Endodermal cell (in vitro differentiated cells): ENCODE results near the gene TXNDC8. TPM values are rescaled to one million over a fixed set of nuclear protein-coding genes. Genes with fewer than 3 reads are reported as not detected.
"Not testable (repeated sequence)": the region's sequence is repeated elsewhere in the genome, so short reads cannot be mapped to it uniquely, and the experiment has no call there.

Experiments used
- DNase-seq: peaks from one replicate; pipeline ENCODE4 v3.0.0-alpha.2; 2017
- H3K27ac ChIP-seq: 2 replicates; pipeline ENCODE4 v1.5.1; 2013; ENCODE audit warnings: mild to moderate bottlenecking, low read depth, low read length, moderate library complexity
- H3K27me3 ChIP-seq: 2 replicates; pipeline ENCODE4 v1.6.1; 2013; ENCODE audit warnings: mild to moderate bottlenecking, low read length, moderate library complexity; ENCODE audit not compliant: insufficient read depth, control insufficient read depth, poor library complexity, severe bottlenecking
- H3K36me3 ChIP-seq: 2 replicates; pipeline ENCODE4 v1.7.0; 2013; ENCODE audit warnings: mild to moderate bottlenecking, low read length, moderate library complexity; ENCODE audit not compliant: control insufficient read depth, insufficient read depth
- H3K4me1 ChIP-seq: one replicate; pipeline ENCODE4 v1.7.0; 2013; ENCODE audit warnings: low read length; ENCODE audit not compliant: control insufficient read depth, insufficient read depth
- H3K4me3 ChIP-seq: 2 replicates; pipeline ENCODE4 v1.5.1; 2013; ENCODE audit warnings: mild to moderate bottlenecking, low read length, moderate library complexity
- H3K9ac ChIP-seq: 2 replicates; pipeline ENCODE4 v1.6.1; 2013; ENCODE audit warnings: mild to moderate bottlenecking, low read length, moderate library complexity; ENCODE audit not compliant: poor library complexity, severe bottlenecking; ENCODE audit errors: extremely low read depth
- H3K9me3 ChIP-seq: 2 replicates; pipeline ENCODE4 v1.6.1; 2013; ENCODE audit warnings: mild to moderate bottlenecking, low read length, moderate library complexity; ENCODE audit not compliant: control insufficient read depth
- H3K27ac Mint-ChIP-seq: 2 replicates; pipeline ENCODE4 v1.8.0; 2020; ENCODE audit warnings: mixed read lengths
- H3K27me3 Mint-ChIP-seq: 2 replicates; pipeline ENCODE4 v1.8.0; 2021; ENCODE audit warnings: mild to moderate bottlenecking, mixed read lengths; ENCODE audit not compliant: insufficient read depth
- H3K36me3 Mint-ChIP-seq: 2 replicates; pipeline ENCODE4 v1.8.0; 2020; ENCODE audit warnings: low read depth, mixed read lengths
- H3K4me1 Mint-ChIP-seq: 2 replicates; pipeline ENCODE4 v1.8.0; 2020; ENCODE audit warnings: mixed read lengths
- H3K4me3 Mint-ChIP-seq: 2 replicates; pipeline ENCODE4 v1.8.0; 2020; ENCODE audit warnings: mild to moderate bottlenecking, moderate library complexity, mixed read lengths
- H3K9me3 Mint-ChIP-seq: 2 replicates; pipeline ENCODE4 v1.8.0; 2020; ENCODE audit warnings: mild to moderate bottlenecking, mixed read lengths
- CTCF ChIP-seq: fragments of 200-600 bp; sonication (generic); conservative IDR thresholded peaks from 2 replicates; pipeline ENCODE4 v1.5.0; 2021; ENCODE audit warnings: antibody characterized with exemption, mild to moderate bottlenecking
- WGBS, 2 experiments: methylation state at CpG; one replicate each; pipeline versions ENCODE4 v1.1.5 to v1.1.7; 2013; ENCODE audit warnings: missing lambda C conversion rate in 2 of 2, mixed read lengths in 1 of 2; ENCODE audit not compliant: insufficient coverage in 1 of 2, insufficient read length in 1 of 2; 5-methylcytosine and 5-hydroxymethylcytosine counted together
- total RNA-seq, 2 donors: library from RNA; stranded (reverse); fragmentation: NEBNext Ultra II Directional in 1 of 2; extraction: Animal tissue kit (Norgen Biotek cat#: 25700) in 1 of 2; gene quantifications; 2 replicates in 1 of 2; 3 replicates in 1 of 2; pipeline ENCODE4 v1.2.1, GENCODE V29; 2021

The TXNDC8 gene
- total RNA-seq, 2 donors from 2014 or later = not detected

GRCh38 chr9:110371411-110372007 lies 33.8 kb upstream of the TXNDC8 start:
- no peaks in the 10 kb centered on the region for H3K4me1 Mint-ChIP-seq
- WGBS, 2 experiments = 90 to 91% methylated on average over 6 of the region's 6 CpGs

DNA sequence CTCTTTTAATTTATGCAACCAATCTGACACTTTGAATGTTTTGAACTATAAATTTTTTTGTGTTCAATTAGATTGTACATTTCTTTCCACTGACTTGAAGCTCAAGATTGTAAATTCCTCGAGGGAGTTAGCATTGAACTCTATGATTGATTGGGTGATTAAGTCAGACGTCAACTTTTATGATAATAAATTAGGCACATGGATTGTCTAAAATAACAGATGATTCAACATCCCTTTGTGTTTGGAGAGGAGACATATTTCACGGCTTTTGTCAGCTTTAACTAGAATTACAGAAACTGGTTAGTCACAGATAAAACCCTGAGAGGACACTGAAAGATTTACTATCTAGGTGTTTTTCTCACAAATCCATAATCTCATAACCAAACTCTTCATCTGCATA lies 32.7 kb upstream of the TXNDC8 start:
- H3K36me3 Mint-ChIP-seq = no peaks in the 10 kb centered on the region
- H3K27ac Mint-ChIP-seq = no peak overlapping the region
- no peaks in the 10 kb centered on the region for H3K36me3 ChIP-seq
- no peak for DNase-seq
- H3K27me3 Mint-ChIP-seq = no peaks in the 10 kb centered on the region
- H3K4me1 Mint-ChIP-seq = no peaks in the 10 kb centered on the region
- H3K4me3 Mint-ChIP-seq = no peak overlapping the region
- H3K9me3 ChIP-seq = no peaks in the 10 kb centered on the region
- H3K4me1 ChIP-seq = peaks cover 5% of the 10 kb centered on the region
- no peak overlapping the region for H3K4me3 ChIP-seq
- peak overlapping the region; percentile 26 for H3K27ac ChIP-seq
- no peaks in the 10 kb centered on the region for H3K9me3 Mint-ChIP-seq
- no peak overlapping the region for H3K9ac ChIP-seq
- H3K27me3 ChIP-seq = no peaks in the 10 kb centered on the region
- WGBS, 2 experiments = 67 to 85% methylated on average over 2 to 3 of the region's 3 CpGs
- no peak for TF ChIP-seq CTCF

More at GRCh38 chr9:110371411-110372007, 33.8 kb upstream of the TXNDC8 start:
- TF ChIP-seq CTCF = no peak
- no peaks in the 10 kb centered on the region for H3K9me3 ChIP-seq
- peaks cover 5% of the 10 kb centered on the region for H3K4me1 ChIP-seq
- H3K36me3 Mint-ChIP-seq = no peaks in the 10 kb centered on the region
- H3K27ac ChIP-seq = no peak overlapping the region
- H3K4me3 ChIP-seq = no peak overlapping the region
- no peak overlapping the region for H3K9ac ChIP-seq
- H3K27me3 Mint-ChIP-seq = no peaks in the 10 kb centered on the region
- H3K27me3 ChIP-seq = no peaks in the 10 kb centered on the region
- no peaks in the 10 kb centered on the region for H3K36me3 ChIP-seq
- no peak for DNase-seq
- H3K9me3 Mint-ChIP-seq = no peaks in the 10 kb centered on the region
- no peak overlapping the region for H3K4me3 Mint-ChIP-seq
- H3K27ac Mint-ChIP-seq = no peak overlapping the region

GRCh38 chr9:110364451-110364850 lies 26.8 kb upstream of the TXNDC8 start:
- H3K27ac Mint-ChIP-seq = no peak overlapping the region
- H3K27ac ChIP-seq = no peak overlapping the region
- H3K9ac ChIP-seq = no peak overlapping the region
- TF ChIP-seq CTCF = no peak
- 96% methylated on average over 1 of the region's 2 CpGs; no CpG with 5 or more reads in 1 of the 2 experiments for WGBS, 2 experiments
- H3K36me3 Mint-ChIP-seq = no peaks in the 10 kb centered on the region
- H3K27me3 ChIP-seq = no peaks in the 10 kb centered on the region
- no peaks in the 10 kb centered on the region for H3K27me3 Mint-ChIP-seq
- H3K4me3 ChIP-seq = no peak overlapping the region
- no peak for DNase-seq
- H3K9me3 ChIP-seq = no peaks in the 10 kb centered on the region
- no peaks in the 10 kb centered on the region for H3K9me3 Mint-ChIP-seq
- H3K4me3 Mint-ChIP-seq = no peak overlapping the region
- no peaks in the 10 kb centered on the region for H3K4me1 Mint-ChIP-seq
- no peaks in the 10 kb centered on the region for H3K4me1 ChIP-seq
- no peaks in the 10 kb centered on the region for H3K36me3 ChIP-seq

DNA sequence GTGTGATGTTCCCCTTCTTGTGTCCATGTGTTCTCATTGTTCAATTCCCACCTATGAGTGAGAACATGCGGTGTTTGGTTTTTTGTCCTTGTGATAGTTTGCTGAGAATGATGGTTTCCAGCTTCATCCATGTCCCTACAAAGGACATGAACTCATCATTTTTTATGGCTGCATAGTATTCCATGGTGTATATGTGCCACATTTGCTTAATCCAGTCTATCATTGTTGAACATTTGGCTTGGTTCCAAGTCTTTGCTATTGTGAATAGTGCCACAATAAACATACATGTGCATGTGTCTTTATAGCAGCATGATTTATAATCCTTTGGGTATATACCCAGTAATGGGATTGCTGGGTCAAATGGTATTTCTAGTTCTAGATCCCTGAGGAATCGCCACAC lies 21.3 kb upstream of the TXNDC8 start:
- H3K27ac ChIP-seq, H3K4me3 Mint-ChIP-seq, DNase-seq, H3K36me3 ChIP-seq, H3K36me3 Mint-ChIP-seq, H3K4me1 ChIP-seq, H3K9me3 Mint-ChIP-seq, H3K4me3 ChIP-seq, H3K27me3 Mint-ChIP-seq, H3K9me3 ChIP-seq, H3K9ac ChIP-seq, H3K27me3 ChIP-seq, H3K27ac Mint-ChIP-seq, H3K4me1 Mint-ChIP-seq: not testable (repeated sequence)
- no CpG with 5 or more reads among the region's 2 CpGs for WGBS, 2 experiments
